Measurements from ENCODE around the gene SERPINA6.

Gene SERPINA6

DNA sequence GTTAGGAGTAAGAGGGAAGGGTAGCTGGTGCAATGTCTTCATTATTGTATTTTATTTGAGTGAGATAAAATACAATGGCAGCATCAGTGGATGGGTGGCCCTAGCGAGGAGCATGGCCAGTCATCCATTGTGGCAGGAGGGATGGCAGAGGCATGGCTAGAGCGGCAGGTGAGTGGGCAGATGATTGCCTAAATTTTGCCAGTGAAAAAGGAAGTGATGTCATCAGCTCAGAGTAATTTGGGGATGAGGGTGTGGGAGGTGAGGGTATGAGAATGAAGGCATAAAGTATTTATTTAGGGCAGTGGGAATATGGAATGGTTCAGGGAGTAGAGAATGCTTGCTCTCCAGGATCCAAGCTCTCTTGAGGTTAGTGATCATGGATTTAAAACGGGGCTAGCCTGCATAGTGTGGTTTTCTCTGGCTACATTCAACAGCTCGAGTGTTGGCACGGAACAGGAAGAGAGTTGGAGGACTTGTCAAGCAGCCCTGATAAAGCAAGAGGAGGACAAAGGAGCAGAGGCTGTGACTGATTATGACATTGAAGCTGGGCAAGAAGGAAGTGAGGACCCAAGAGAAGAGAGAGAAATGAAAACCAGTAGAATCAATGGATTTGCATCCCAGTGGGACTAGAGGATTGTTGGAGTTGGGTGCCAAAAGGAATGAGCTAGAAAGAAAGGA is 18.7 kb upstream of the SERPINA6 start:
- Histone ChIP-seq H3K4me1 (ENCODE audit: control insufficient read depth, insufficient read depth, low read length, poor library complexity, severe bottlenecking) (peaks cover 5% of the 10 kb centered on the region), H3K9me3 (ENCODE audit: control insufficient read depth, low read length) (no peaks in the 10 kb centered on the region), H3K27ac (ENCODE audit: insufficient read depth, low read length, poor library complexity, severe bottlenecking) (no peak overlapping the region), H3K27me3 (replicated peaks; ENCODE audit: control insufficient read depth, insufficient read depth, low read length, poor library complexity, severe bottlenecking) (no peaks in the 10 kb centered on the region), H3K4me3 (ENCODE audit: insufficient read depth, low read depth, low read length, poor library complexity, severe bottlenecking) (no peak overlapping the region), H3K36me3 (ENCODE audit: control insufficient read depth, insufficient read depth, low read length) (no peaks in the 10 kb centered on the region)
- DNase-seq: no peak

DNA sequence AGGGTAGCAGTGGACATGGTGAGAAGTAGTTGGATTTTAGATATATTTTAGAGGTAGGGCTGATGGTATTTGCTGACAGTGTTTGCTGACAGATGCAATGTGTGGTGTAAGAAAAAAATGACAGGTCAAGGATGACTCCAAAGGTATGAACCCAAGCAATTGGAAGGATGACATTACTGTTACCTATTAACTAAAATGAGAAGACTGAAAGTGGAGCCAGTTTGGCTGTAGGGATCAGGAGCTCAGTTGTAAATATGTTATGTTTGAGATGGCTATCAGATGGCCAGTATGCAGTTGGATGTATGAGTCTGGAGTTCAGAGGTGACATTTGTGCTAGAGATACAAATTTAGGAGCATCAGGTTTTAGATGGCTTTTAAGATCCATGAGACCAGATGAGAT is 17.4 kb upstream of the SERPINA6 start:
- no peak for DNase-seq
- H3K4me3 ChIP-seq (ENCODE audit: insufficient read depth, low read depth, low read length, poor library complexity, severe bottlenecking): no peak overlapping the region
- H3K36me3 ChIP-seq (ENCODE audit: control insufficient read depth, insufficient read depth, low read length): no peaks in the 10 kb centered on the region
- H3K27me3 ChIP-seq (replicated peaks; ENCODE audit: control insufficient read depth, insufficient read depth, low read length, poor library complexity, severe bottlenecking): no peaks in the 10 kb centered on the region
- no peaks in the 10 kb centered on the region for H3K4me1 ChIP-seq (ENCODE audit: control insufficient read depth, insufficient read depth, low read length, poor library complexity, severe bottlenecking)
- H3K27ac ChIP-seq (ENCODE audit: insufficient read depth, low read length, poor library complexity, severe bottlenecking): no peak overlapping the region
- H3K9me3 ChIP-seq (ENCODE audit: control insufficient read depth, low read length): no peaks in the 10 kb centered on the region

DNA sequence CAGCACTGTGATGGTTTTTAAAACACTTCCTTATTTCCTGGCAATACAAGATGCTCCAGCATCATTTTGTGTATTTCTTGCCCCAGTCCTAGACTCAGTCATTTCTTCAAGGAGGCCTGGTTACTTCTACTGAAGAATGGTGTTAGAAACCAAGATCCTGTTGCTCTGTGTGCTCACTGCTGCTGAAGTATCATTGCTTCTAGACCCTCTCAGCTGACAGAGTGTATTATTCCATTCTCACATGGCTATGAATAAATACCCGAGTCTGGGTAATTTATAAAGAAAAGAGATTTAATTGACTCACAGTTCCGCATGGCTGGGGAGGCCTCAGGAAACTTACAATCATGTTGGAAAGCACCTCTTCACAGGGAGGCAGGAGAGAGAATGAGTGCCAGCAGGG is 14.9 kb upstream of the SERPINA6 start:
- DNase-seq: no peak
- Histone ChIP-seq H3K36me3 (ENCODE audit: control insufficient read depth, insufficient read depth, low read length) (no peaks in the 10 kb centered on the region), H3K4me1 (ENCODE audit: control insufficient read depth, insufficient read depth, low read length, poor library complexity, severe bottlenecking) (no peaks in the 10 kb centered on the region), H3K27ac (ENCODE audit: insufficient read depth, low read length, poor library complexity, severe bottlenecking) (no peak overlapping the region), H3K27me3 (replicated peaks; ENCODE audit: control insufficient read depth, insufficient read depth, low read length, poor library complexity, severe bottlenecking) (no peaks in the 10 kb centered on the region), H3K4me3 (ENCODE audit: insufficient read depth, low read depth, low read length, poor library complexity, severe bottlenecking) (no peak overlapping the region), H3K9me3 (ENCODE audit: control insufficient read depth, low read length) (no peaks in the 10 kb centered on the region)

DNA sequence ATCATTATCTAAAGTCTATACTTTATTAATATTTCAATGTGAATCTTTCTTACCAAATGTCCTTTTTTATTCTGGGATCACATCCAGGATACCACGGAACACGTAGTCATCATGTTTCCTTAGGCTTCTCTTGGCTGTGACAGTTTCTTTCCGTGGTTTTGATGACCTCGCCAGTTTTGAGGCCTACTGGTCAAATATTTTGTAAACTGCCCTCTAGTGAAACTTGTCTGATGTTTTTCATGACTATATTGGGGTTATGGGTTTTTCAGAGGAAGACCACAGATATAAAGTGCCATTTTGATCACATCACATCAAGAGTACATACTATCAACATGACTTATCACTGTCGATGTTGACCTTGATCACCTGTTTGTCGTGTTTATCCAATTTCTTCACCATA is 14.1 kb upstream of the SERPINA6 start:
- no peaks in the 10 kb centered on the region for H3K4me1 ChIP-seq (ENCODE audit: control insufficient read depth, insufficient read depth, low read length, poor library complexity, severe bottlenecking)
- no peaks in the 10 kb centered on the region for H3K27me3 ChIP-seq (replicated peaks; ENCODE audit: control insufficient read depth, insufficient read depth, low read length, poor library complexity, severe bottlenecking)
- no peaks in the 10 kb centered on the region for H3K36me3 ChIP-seq (ENCODE audit: control insufficient read depth, insufficient read depth, low read length)
- H3K9me3 ChIP-seq (ENCODE audit: control insufficient read depth, low read length): no peaks in the 10 kb centered on the region
- no peak overlapping the region for H3K4me3 ChIP-seq (ENCODE audit: insufficient read depth, low read depth, low read length, poor library complexity, severe bottlenecking)
- H3K27ac ChIP-seq (ENCODE audit: insufficient read depth, low read length, poor library complexity, severe bottlenecking): no peak overlapping the region
- no peak for DNase-seq

DNA sequence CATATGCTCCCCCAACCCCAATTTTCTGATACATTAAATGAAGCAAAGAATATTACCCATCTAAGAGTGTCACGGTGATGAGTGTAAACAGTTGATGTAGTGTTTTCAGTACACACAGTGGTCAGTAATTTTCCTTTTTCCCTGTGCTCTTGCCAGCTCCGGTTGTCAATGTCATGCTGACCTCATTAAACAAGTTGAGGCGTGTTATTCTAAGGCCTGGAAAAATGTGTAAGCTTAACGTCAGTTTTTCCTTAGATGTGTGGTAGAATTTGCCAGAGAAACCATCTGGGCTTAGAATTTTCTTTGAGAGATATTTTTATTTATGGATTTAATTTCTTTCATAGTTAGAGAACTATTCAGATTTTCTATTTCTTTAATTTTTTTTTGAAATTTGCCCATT is 11.7 kb upstream of the SERPINA6 start:
- Histone ChIP-seq H3K36me3 (ENCODE audit: control insufficient read depth, insufficient read depth, low read length) (no peaks in the 10 kb centered on the region), H3K4me3 (ENCODE audit: insufficient read depth, low read depth, low read length, poor library complexity, severe bottlenecking) (no peak overlapping the region), H3K27me3 (replicated peaks; ENCODE audit: control insufficient read depth, insufficient read depth, low read length, poor library complexity, severe bottlenecking) (no peaks in the 10 kb centered on the region), H3K9me3 (ENCODE audit: control insufficient read depth, low read length) (no peaks in the 10 kb centered on the region), H3K27ac (ENCODE audit: insufficient read depth, low read length, poor library complexity, severe bottlenecking) (no peak overlapping the region), H3K4me1 (ENCODE audit: control insufficient read depth, insufficient read depth, low read length, poor library complexity, severe bottlenecking) (no peaks in the 10 kb centered on the region)
- DNase-seq: no peak

DNA sequence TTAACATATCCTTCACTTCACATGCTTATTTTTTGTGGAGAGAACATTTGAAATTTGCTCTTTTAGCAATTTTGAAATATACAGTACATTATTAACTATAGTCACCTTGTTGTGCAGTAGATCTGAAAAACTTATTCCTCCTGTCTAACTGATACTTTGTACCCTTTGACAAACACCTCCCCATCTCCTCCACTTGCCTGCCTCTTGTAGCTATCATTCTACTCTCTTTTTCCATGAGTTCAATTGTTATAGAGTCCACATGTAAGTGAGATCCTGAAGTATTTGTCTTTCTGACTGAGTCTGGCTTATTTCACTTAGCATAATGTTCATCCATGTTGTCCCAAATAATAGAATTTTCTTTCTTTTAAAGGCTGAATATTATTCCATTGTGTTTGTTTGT is 9.5 kb upstream of the SERPINA6 start:
- Histone ChIP-seq H3K9me3 (ENCODE audit: control insufficient read depth, low read length) (no peaks in the 10 kb centered on the region), H3K27me3 (replicated peaks; ENCODE audit: control insufficient read depth, insufficient read depth, low read length, poor library complexity, severe bottlenecking) (no peaks in the 10 kb centered on the region), H3K4me3 (ENCODE audit: insufficient read depth, low read depth, low read length, poor library complexity, severe bottlenecking) (no peak overlapping the region), H3K4me1 (ENCODE audit: control insufficient read depth, insufficient read depth, low read length, poor library complexity, severe bottlenecking) (no peaks in the 10 kb centered on the region), H3K27ac (ENCODE audit: insufficient read depth, low read length, poor library complexity, severe bottlenecking) (no peak overlapping the region), H3K36me3 (ENCODE audit: control insufficient read depth, insufficient read depth, low read length) (no peaks in the 10 kb centered on the region)
- no peak for DNase-seq

DNA sequence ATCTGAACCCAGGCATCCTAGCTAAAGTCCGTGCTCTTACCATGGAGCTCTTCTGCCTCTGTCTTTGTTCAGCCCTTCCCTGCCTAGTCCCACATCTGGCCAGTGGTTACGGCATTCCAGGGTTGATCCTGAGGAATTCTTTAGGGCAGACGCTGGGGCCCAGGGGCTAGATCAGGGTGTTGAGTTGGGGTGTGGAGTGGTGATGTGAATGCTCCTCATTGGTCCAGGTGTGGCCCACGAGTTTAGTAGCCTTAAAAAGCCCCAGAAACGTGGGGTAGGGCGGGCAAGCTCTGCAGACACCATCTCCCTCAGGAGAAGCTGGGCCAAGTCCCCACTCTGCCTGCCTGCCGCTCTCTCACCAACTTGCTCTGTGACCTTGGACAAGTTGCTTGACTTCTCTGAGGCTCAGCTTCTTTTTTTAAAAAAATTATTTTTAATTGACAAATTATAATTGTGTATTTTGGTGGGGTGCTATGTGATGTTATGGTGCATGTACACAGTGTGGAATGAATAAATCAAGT is 9.0 kb upstream of the SERPINA6 start:
- H3K4me1 ChIP-seq (ENCODE audit: control insufficient read depth, insufficient read depth, low read length, poor library complexity, severe bottlenecking): no peaks in the 10 kb centered on the region
- H3K9me3 ChIP-seq (ENCODE audit: control insufficient read depth, low read length): no peaks in the 10 kb centered on the region
- no peaks in the 10 kb centered on the region for H3K36me3 ChIP-seq (ENCODE audit: control insufficient read depth, insufficient read depth, low read length)
- no peak overlapping the region for H3K4me3 ChIP-seq (ENCODE audit: insufficient read depth, low read depth, low read length, poor library complexity, severe bottlenecking)
- H3K27me3 ChIP-seq (replicated peaks; ENCODE audit: control insufficient read depth, insufficient read depth, low read length, poor library complexity, severe bottlenecking): no peaks in the 10 kb centered on the region
- DNase-seq: no peak
- H3K27ac ChIP-seq (ENCODE audit: insufficient read depth, low read length, poor library complexity, severe bottlenecking): no peak overlapping the region

DNA sequence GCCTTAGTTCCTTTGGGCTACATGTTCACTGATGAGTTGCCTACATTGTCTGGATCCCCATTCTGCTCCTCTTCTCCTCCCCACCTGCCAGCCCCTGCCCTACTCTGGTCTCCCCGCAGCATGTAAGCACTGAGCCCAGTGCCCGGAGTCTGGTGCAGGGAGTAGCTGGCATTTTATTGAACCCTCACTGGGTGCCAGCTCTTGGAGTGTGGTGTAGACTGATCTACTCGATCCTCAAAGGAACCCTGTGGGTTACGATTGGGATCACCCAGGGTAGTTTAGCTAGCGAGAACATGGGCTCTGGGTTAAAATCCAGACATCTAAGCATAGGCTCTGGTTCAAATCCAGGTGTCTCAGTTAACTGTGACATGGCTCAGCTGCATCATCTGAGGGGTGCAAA is 8.3 kb upstream of the SERPINA6 start:
- Histone ChIP-seq H3K4me1 (ENCODE audit: control insufficient read depth, insufficient read depth, low read length, poor library complexity, severe bottlenecking) (no peaks in the 10 kb centered on the region), H3K27ac (ENCODE audit: insufficient read depth, low read length, poor library complexity, severe bottlenecking) (no peak overlapping the region), H3K4me3 (ENCODE audit: insufficient read depth, low read depth, low read length, poor library complexity, severe bottlenecking) (no peak overlapping the region), H3K36me3 (ENCODE audit: control insufficient read depth, insufficient read depth, low read length) (no peaks in the 10 kb centered on the region), H3K9me3 (ENCODE audit: control insufficient read depth, low read length) (no peaks in the 10 kb centered on the region), H3K27me3 (replicated peaks; ENCODE audit: control insufficient read depth, insufficient read depth, low read length, poor library complexity, severe bottlenecking) (no peaks in the 10 kb centered on the region)
- no peak for DNase-seq

DNA sequence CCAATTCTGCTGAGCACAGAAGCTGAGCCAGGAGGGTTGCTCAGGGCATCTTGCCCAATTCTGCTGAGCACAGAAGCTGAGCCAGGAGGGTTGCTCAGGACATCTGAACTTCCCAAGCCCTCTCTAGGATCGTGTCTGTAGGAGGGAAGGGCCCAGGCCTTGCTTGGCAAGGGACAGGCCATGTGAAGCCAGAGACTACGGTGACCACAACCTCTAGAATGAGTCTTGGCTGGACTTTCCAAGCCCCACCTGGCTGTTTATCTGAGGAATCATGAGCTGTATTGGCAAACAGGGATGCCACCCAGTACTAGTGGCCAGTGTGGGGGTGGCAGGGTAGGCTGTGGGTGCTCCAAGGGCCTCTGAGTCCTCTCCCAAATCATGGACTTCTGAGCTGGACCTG is 7.7 kb upstream of the SERPINA6 start:
- Histone ChIP-seq H3K4me3 (ENCODE audit: insufficient read depth, low read depth, low read length, poor library complexity, severe bottlenecking) (no peak overlapping the region), H3K36me3 (ENCODE audit: control insufficient read depth, insufficient read depth, low read length) (no peaks in the 10 kb centered on the region), H3K4me1 (ENCODE audit: control insufficient read depth, insufficient read depth, low read length, poor library complexity, severe bottlenecking) (no peaks in the 10 kb centered on the region), H3K27ac (ENCODE audit: insufficient read depth, low read length, poor library complexity, severe bottlenecking) (no peak overlapping the region), H3K27me3 (replicated peaks; ENCODE audit: control insufficient read depth, insufficient read depth, low read length, poor library complexity, severe bottlenecking) (no peaks in the 10 kb centered on the region), H3K9me3 (ENCODE audit: control insufficient read depth, low read length) (no peaks in the 10 kb centered on the region)
- DNase-seq: no peak

DNA sequence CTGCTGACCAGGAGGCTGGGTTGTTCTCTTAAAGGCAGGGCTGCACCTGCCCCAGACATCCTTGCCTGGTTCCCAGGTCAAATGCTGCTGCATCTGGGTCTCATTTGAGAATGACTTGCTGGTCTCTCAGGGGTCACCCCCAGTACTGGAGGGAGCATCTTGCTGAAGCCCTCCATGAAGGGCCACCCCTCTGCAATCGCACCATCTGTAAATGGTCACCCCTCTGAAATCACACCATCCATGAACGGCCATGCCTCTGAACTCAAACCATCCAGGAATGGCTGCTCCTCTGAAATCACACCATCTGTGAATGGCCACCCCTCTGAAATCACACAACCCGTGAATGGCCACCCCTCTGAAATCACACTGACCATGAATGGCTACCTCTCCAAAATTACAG is 7.3 kb upstream of the SERPINA6 start:
- no peak overlapping the region for H3K4me3 ChIP-seq (ENCODE audit: insufficient read depth, low read depth, low read length, poor library complexity, severe bottlenecking)

More for the DNA sequence above, 7.3 kb upstream of the SERPINA6 start:
- Histone ChIP-seq H3K27ac (ENCODE audit: insufficient read depth, low read length, poor library complexity, severe bottlenecking) (no peak overlapping the region), H3K9me3 (ENCODE audit: control insufficient read depth, low read length) (no peaks in the 10 kb centered on the region), H3K27me3 (replicated peaks; ENCODE audit: control insufficient read depth, insufficient read depth, low read length, poor library complexity, severe bottlenecking) (no peaks in the 10 kb centered on the region), H3K4me1 (ENCODE audit: control insufficient read depth, insufficient read depth, low read length, poor library complexity, severe bottlenecking) (no peaks in the 10 kb centered on the region), H3K36me3 (ENCODE audit: control insufficient read depth, insufficient read depth, low read length) (no peaks in the 10 kb centered on the region)
- no peak for DNase-seq
